GM03348 (cell line): Measurements from ENCODE around the gene DNAJC3.

Source experiments
- DNase-seq: peaks from one replicate; pipeline ENCODE4 v3.0.0; 2012; ENCODE audit warnings: low spot score

DNAJC3 gene

DNA sequence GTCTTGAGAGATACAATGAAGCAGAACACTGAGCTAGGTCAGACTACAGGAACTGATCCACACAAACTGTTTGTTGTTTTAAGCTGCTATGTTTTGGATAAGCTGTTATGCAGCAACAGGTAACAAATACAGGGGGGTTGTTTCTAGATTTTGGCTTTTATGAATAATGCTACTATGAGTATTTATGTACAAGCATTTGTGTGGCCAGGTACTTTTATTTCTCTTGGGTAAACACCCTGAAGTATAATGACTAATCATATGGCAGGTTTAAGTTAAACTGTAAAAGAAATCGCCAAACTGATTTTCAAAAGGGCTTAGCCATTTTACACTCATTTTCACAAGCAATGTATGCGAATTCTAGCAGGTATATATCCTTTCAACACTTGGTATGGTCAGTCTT, 166.0 kb downstream of the DNAJC3 start:
- DNase-seq, result no peak
